ENCODE data around the gene HOPX.

HOPX gene

DNA sequence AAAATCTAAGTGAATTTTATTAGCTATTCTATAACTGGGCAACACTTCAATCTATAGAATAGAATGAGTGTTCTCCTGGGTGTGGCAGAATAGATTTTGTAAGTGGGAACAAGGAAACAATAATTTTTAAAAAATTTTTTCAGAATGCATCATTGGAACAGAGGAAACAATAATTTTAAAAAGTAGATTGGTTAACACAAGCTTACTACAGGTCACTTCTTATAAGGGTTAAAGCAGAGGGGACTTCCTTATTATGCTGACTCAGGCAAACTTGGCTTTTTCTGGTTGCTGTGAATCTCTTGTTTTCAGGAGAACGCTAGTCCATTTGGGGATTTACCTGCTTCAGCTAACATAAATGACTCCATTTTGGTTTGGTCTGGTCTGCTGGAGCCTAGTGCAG lies 52.5 kb downstream of the HOPX start:
- Histone ChIP-seq H3K4me3 (ENCODE audit: low read length in 2 of 2) (peak overlapping the region in 1 of 2 donors; percentile 3), H3K27me3 (ENCODE audit: control insufficient read depth in 1 of 2, insufficient read depth in 2 of 2, low read length in 2 of 2) (no peaks in the 10 kb centered on the region), H3K27ac (ENCODE audit: low read length) (peak overlapping the region; percentile 3), H3K36me3 (ENCODE audit: control insufficient read depth in 2 of 2, insufficient read depth in 2 of 2, low read length in 2 of 2) (no peaks in the 10 kb centered on the region), H3K9ac (ENCODE audit: low read length in 2 of 2) (peak overlapping the region in 1 of 2 donors; percentile 35), H3K4me1 (ENCODE audit: control insufficient read depth, insufficient read depth, low read length) (no peaks in the 10 kb centered on the region), H3K9me3 (ENCODE audit: control insufficient read depth in 2 of 2, low read length in 2 of 2) (peaks cover 3 to 10% of the 10 kb centered on the region in 2 donors)

DNA sequence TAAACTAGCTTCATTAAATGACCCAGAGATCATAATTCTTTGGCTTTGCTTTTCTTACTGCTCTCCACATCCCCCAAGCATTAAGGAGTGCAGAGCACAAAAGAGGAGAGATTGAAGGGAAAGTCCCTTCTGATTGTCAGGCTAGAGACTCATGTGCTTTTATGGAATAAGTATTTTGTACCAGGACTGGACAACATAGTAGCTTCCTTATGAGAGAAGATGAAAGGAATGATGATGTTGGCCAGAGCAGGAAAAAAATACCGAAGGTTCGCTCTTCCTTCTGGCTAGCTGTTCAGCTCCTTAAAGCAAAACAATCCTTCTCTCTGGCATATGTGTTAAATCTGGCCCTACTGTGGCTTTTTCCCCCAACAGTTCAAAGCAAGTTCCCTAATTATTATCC lies 53.1 kb downstream of the HOPX start:
- Histone ChIP-seq H3K4me3 (ENCODE audit: low read length in 2 of 2) (no peak overlapping the region), H3K9me3 (ENCODE audit: control insufficient read depth in 2 of 2, low read length in 2 of 2) (peaks cover 3 to 10% of the 10 kb centered on the region in 2 donors), H3K36me3 (ENCODE audit: control insufficient read depth in 2 of 2, insufficient read depth in 2 of 2, low read length in 2 of 2) (no peaks in the 10 kb centered on the region), H3K4me1 (ENCODE audit: control insufficient read depth, insufficient read depth, low read length) (no peaks in the 10 kb centered on the region), H3K9ac (ENCODE audit: low read length in 2 of 2) (peak overlapping the region in 1 of 2 donors; percentile 52), H3K27me3 (ENCODE audit: control insufficient read depth in 1 of 2, insufficient read depth in 2 of 2, low read length in 2 of 2) (no peaks in the 10 kb centered on the region), H3K27ac (ENCODE audit: low read length) (peak overlapping the region; percentile 55)

DNA sequence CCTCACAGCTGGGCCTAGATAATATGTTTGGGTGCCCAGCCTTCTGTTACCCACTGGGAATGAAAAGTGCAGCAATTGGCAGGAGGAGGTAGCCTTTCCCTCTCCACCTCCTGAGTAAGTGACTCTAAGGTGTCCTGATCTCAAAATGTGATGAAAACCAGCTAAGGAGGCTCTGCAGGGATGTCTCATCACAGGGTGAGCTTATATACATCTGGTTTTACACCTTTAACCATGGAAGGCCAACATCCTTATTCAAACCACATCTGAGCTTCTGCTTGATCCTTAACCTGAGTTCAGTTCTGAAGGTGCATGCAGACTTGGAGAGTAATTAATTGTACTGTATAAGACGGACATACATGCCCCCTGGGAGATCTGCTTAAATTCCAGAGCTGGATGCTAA lies 53.7 kb downstream of the HOPX start:
- no peaks in the 10 kb centered on the region for H3K4me1 ChIP-seq (ENCODE audit: control insufficient read depth, insufficient read depth, low read length)
- no peak overlapping the region for H3K4me3 ChIP-seq (ENCODE audit: low read length in 2 of 2)
- H3K9ac ChIP-seq (ENCODE audit: low read length in 2 of 2) = peak overlapping the region in 1 of 2 donors; percentile 52
- peaks cover 3 to 10% of the 10 kb centered on the region in 2 donors for H3K9me3 ChIP-seq (ENCODE audit: control insufficient read depth in 2 of 2, low read length in 2 of 2)
- no peaks in the 10 kb centered on the region for H3K27me3 ChIP-seq (ENCODE audit: control insufficient read depth in 1 of 2, insufficient read depth in 2 of 2, low read length in 2 of 2)
- H3K27ac ChIP-seq (ENCODE audit: low read length) = peak overlapping the region; percentile 55
- no peaks in the 10 kb centered on the region for H3K36me3 ChIP-seq (ENCODE audit: control insufficient read depth in 2 of 2, insufficient read depth in 2 of 2, low read length in 2 of 2)

- peaks cover 3 to 10% of the 10 kb centered on the region in 2 donors for H3K9me3 ChIP-seq (ENCODE audit: control insufficient read depth in 2 of 2, low read length in 2 of 2)
- H3K9ac ChIP-seq (ENCODE audit: low read length in 2 of 2) = peak overlapping the region in 1 of 2 donors; percentile 52
- no peaks in the 10 kb centered on the region for H3K27me3 ChIP-seq (ENCODE audit: control insufficient read depth in 1 of 2, insufficient read depth in 2 of 2, low read length in 2 of 2)
- H3K27ac ChIP-seq (ENCODE audit: low read length) = peak overlapping the region; percentile 55
- H3K4me3 ChIP-seq (ENCODE audit: low read length in 2 of 2) = no peak overlapping the region
- H3K4me1 ChIP-seq (ENCODE audit: control insufficient read depth, insufficient read depth, low read length) = no peaks in the 10 kb centered on the region
- H3K36me3 ChIP-seq (ENCODE audit: control insufficient read depth in 2 of 2, insufficient read depth in 2 of 2, low read length in 2 of 2) = no peaks in the 10 kb centered on the region
These were observed 54.1 kb downstream of the HOPX start for GRCh38 chr4:56626963-56627362.

DNA sequence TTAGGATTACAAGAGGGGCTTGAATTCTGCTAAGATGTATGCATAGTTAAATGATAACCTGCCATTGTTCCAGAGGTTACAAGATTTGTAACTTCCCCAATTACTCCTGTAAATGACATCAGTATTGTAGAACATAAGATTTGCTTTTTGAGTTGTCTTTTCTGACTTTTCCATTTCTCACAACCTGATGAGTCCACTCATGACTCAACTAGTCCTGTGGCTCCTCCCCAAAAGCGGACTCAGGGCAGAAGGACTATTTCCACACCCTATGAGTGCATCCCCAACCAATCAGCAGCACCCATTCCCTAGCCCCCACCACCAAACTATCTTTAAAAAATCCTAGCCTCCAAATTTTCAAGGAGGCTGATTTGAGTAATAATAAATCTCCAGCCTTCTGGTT lies 54.7 kb downstream of the HOPX start:
- H3K36me3 ChIP-seq (ENCODE audit: control insufficient read depth in 2 of 2, insufficient read depth in 2 of 2, low read length in 2 of 2) = no peaks in the 10 kb centered on the region
- H3K27ac ChIP-seq (ENCODE audit: low read length) = no peak overlapping the region
- no peaks in the 10 kb centered on the region for H3K27me3 ChIP-seq (ENCODE audit: control insufficient read depth in 1 of 2, insufficient read depth in 2 of 2, low read length in 2 of 2)
- H3K4me3 ChIP-seq (ENCODE audit: low read length in 2 of 2) = no peak overlapping the region
- H3K9ac ChIP-seq (ENCODE audit: low read length in 2 of 2) = no peak overlapping the region
- no peaks in the 10 kb centered on the region for H3K4me1 ChIP-seq (ENCODE audit: control insufficient read depth, insufficient read depth, low read length)
- peaks cover 3 to 10% of the 10 kb centered on the region in 2 donors for H3K9me3 ChIP-seq (ENCODE audit: control insufficient read depth in 2 of 2, low read length in 2 of 2)

- H3K36me3 ChIP-seq (ENCODE audit: control insufficient read depth in 2 of 2, insufficient read depth in 2 of 2, low read length in 2 of 2) = no peaks in the 10 kb centered on the region
- no peak overlapping the region for H3K9ac ChIP-seq (ENCODE audit: low read length in 2 of 2)
- H3K27ac ChIP-seq (ENCODE audit: low read length) = no peak overlapping the region
- H3K4me1 ChIP-seq (ENCODE audit: control insufficient read depth, insufficient read depth, low read length) = no peaks in the 10 kb centered on the region
- no peak overlapping the region for H3K4me3 ChIP-seq (ENCODE audit: low read length in 2 of 2)
- peaks cover 0 to 2% of the 10 kb centered on the region in 2 donors for H3K27me3 ChIP-seq (ENCODE audit: control insufficient read depth in 1 of 2, insufficient read depth in 2 of 2, low read length in 2 of 2)
- H3K9me3 ChIP-seq (ENCODE audit: control insufficient read depth in 2 of 2, low read length in 2 of 2) = peaks cover 0 to 4% of the 10 kb centered on the region in 2 donors
These were observed 58.9 kb downstream of the HOPX start for GRCh38 chr4:56622176-56622575.

DNA sequence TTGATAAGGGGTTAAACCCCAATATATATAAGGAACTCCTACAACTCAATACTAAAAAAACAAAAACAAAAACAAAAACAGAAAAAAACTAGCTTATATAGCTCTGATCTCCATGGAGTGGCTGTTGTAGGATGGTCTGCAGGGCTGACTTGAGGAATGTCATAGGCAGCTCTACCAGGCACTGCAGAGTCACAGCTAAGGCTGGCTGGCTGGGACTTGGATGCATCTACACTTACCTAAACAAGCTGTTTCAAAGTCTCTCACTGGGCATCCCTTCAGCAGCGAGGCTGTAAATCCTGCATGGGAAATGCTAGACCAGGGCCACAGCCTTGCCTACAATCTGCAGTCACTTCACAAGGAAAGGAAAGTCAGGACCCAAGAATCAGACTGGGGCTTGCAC lies 61.3 kb downstream of the HOPX start:
- H3K9ac ChIP-seq (ENCODE audit: low read length in 2 of 2) = no peak overlapping the region
- no peaks in the 10 kb centered on the region for H3K4me1 ChIP-seq (ENCODE audit: control insufficient read depth, insufficient read depth, low read length)
- no peak overlapping the region for H3K27ac ChIP-seq (ENCODE audit: low read length)
- H3K9me3 ChIP-seq (ENCODE audit: control insufficient read depth in 2 of 2, low read length in 2 of 2) = no peaks in the 10 kb centered on the region
- no peak overlapping the region for H3K4me3 ChIP-seq (ENCODE audit: low read length in 2 of 2)
- peaks cover 0 to 2% of the 10 kb centered on the region in 2 donors for H3K27me3 ChIP-seq (ENCODE audit: control insufficient read depth in 1 of 2, insufficient read depth in 2 of 2, low read length in 2 of 2)
- H3K36me3 ChIP-seq (ENCODE audit: control insufficient read depth in 2 of 2, insufficient read depth in 2 of 2, low read length in 2 of 2) = no peaks in the 10 kb centered on the region

DNA sequence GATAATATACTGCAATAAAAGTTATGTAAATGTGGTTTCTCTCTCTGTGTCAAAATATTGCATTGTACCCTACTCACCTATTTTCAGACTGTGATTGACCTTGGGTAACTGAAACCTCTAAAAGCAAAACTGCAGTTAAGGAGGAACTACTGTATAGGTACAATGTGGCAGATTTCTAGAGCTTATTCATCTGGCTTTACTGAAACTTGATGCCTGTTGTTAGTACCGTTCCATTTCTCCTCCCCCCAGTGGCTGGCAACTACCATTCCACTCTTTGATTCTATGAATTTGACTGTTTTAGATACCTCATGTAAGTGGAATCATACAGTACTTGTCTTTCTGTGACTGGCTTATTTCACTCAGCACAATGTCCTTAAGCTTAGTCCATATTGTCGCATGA lies 61.9 kb downstream of the HOPX start:
- Histone ChIP-seq H3K36me3 (ENCODE audit: control insufficient read depth in 2 of 2, insufficient read depth in 2 of 2, low read length in 2 of 2) (no peaks in the 10 kb centered on the region), H3K9me3 (ENCODE audit: control insufficient read depth in 2 of 2, low read length in 2 of 2) (no peaks in the 10 kb centered on the region), H3K4me1 (ENCODE audit: control insufficient read depth, insufficient read depth, low read length) (no peaks in the 10 kb centered on the region), H3K9ac (ENCODE audit: low read length in 2 of 2) (no peak overlapping the region), H3K27me3 (ENCODE audit: control insufficient read depth in 1 of 2, insufficient read depth in 2 of 2, low read length in 2 of 2) (peaks cover 0 to 2% of the 10 kb centered on the region in 2 donors), H3K27ac (ENCODE audit: low read length) (no peak overlapping the region), H3K4me3 (ENCODE audit: low read length in 2 of 2) (no peak overlapping the region)

DNA sequence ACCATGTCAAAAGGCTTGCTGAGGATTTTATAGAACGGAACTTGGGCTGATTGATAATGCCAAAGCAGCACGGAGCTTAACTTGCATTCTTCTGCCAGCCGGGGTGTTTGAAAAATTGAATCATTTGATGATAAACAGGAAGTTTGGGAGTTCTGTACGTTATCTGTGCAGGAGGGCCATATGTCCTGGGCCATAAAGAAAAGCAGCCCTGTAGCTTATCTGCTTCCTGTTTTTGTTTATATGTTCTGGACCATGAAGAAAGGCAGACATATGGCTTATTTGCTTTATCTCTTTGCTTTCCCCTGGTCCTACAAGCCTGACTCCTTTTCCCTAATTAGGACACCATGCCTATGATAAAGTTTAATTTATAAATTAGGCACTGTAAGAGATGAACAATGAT lies 62.4 kb downstream of the HOPX start:
- Histone ChIP-seq H3K4me1 (ENCODE audit: control insufficient read depth, insufficient read depth, low read length) (no peaks in the 10 kb centered on the region), H3K9me3 (ENCODE audit: control insufficient read depth in 2 of 2, low read length in 2 of 2) (no peaks in the 10 kb centered on the region), H3K27me3 (ENCODE audit: control insufficient read depth in 1 of 2, insufficient read depth in 2 of 2, low read length in 2 of 2) (peaks cover 0 to 2% of the 10 kb centered on the region in 2 donors), H3K36me3 (ENCODE audit: control insufficient read depth in 2 of 2, insufficient read depth in 2 of 2, low read length in 2 of 2) (no peaks in the 10 kb centered on the region), H3K27ac (ENCODE audit: low read length) (no peak overlapping the region), H3K9ac (ENCODE audit: low read length in 2 of 2) (no peak overlapping the region), H3K4me3 (ENCODE audit: low read length in 2 of 2) (no peak overlapping the region)

GRCh38 chr4:56613101-56613862 lies 67.8 kb downstream of the HOPX start:
- Histone ChIP-seq H3K4me1 (ENCODE audit: control insufficient read depth, insufficient read depth, low read length) (no peaks in the 10 kb centered on the region), H3K36me3 (ENCODE audit: control insufficient read depth in 2 of 2, insufficient read depth in 2 of 2, low read length in 2 of 2) (no peaks in the 10 kb centered on the region), H3K9me3 (ENCODE audit: control insufficient read depth in 2 of 2, low read length in 2 of 2) (no peaks in the 10 kb centered on the region), H3K4me3 (ENCODE audit: low read length in 2 of 2) (no peak overlapping the region), H3K9ac (ENCODE audit: low read length in 2 of 2) (no peak overlapping the region), H3K27ac (ENCODE audit: low read length) (no peak overlapping the region), H3K27me3 (ENCODE audit: control insufficient read depth in 1 of 2, insufficient read depth in 2 of 2, low read length in 2 of 2) (peaks cover 0 to 2% of the 10 kb centered on the region in 2 donors)

DNA sequence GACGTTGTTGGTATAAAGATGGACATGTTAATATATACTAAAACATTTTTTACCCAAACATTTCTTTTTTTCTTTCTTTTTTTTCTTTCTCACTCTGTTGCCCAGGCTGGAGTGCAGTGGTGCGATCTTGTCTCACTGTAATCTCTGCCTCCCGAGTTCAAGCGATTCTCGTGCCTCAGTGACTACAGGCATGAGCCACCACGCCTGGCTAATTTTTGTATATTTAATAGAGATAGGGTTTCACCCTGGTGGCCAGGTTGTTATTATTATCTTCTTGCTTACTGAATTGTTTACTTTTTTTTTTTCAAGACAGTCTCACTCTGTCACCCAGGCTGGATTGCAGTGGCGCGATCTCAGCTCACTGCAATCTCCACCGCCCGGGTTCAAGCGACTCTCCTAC lies 68.8 kb downstream of the HOPX start:
- Histone ChIP-seq H3K27ac (ENCODE audit: low read length) (no peak overlapping the region), H3K9me3 (ENCODE audit: control insufficient read depth in 2 of 2, low read length in 2 of 2) (peaks cover 0 to 2% of the 10 kb centered on the region in 2 donors), H3K4me1 (ENCODE audit: control insufficient read depth, insufficient read depth, low read length) (no peaks in the 10 kb centered on the region), H3K4me3 (ENCODE audit: low read length in 2 of 2) (no peak overlapping the region), H3K27me3 (ENCODE audit: control insufficient read depth in 1 of 2, insufficient read depth in 2 of 2, low read length in 2 of 2) (no peaks in the 10 kb centered on the region), H3K36me3 (ENCODE audit: control insufficient read depth in 2 of 2, insufficient read depth in 2 of 2, low read length in 2 of 2) (no peaks in the 10 kb centered on the region), H3K9ac (ENCODE audit: low read length in 2 of 2) (no peak overlapping the region)
